ENCODE data around the gene PDE4C.

PDE4C gene

GRCh38 chr19:18245297-18245696 is 19.1 kb upstream of the PDE4C start:
- DNase-seq (ENCODE audit: low read depth): no peak
- no peak overlapping the region for H3K4me3 ChIP-seq (ENCODE audit: control insufficient read depth, low read depth, low read length)
- TF ChIP-seq CTCF (conservative IDR thresholded peaks at IDR 0.05; ENCODE audit: control insufficient read depth, insufficient read depth, low read depth, low read length): no peak

DNA sequence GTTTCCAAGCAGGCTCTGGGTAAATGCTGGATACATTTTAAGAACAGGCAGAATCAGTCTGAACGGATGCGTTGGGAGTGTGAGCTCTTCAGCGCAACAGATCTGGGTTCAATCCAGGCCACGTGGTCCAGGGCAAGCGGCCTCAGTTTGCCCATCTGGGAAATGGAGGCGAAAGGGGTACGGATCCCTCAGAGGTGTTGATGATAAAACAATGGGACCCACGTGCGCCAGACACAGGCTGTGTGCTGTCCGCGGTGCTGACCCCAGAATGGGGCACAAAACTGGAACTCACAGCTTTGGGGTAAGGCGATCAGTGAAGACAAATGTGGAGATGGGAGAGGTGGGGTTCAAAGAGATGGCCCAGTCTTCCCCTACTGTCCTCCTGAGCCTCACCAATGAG is 13.1 kb upstream of the PDE4C start:
- no peak for TF ChIP-seq CTCF (conservative IDR thresholded peaks at IDR 0.05; ENCODE audit: control insufficient read depth, insufficient read depth, low read depth, low read length)
- DNase-seq (ENCODE audit: low read depth): no peak
- H3K4me3 ChIP-seq (ENCODE audit: control insufficient read depth, low read depth, low read length): no peak overlapping the region

DNA sequence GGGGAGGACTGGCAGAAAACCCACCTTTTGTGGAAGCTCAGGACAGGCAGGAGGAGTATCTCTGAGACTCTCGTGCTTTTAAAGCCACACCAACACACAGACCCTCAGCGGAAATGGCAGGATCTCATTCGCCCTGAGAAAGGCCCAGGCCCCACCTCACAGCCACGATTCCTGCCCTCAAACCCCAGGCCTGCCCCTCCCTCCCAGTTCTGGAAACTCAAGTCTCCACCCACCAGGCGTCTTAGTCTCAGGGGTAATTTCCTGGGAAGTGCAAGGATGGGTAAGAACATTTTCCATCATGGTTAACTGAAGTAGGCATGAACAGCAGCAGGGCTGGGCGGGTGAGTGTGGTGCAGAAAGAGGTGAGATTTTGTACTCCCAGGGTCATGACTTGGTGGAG is 8.0 kb upstream of the PDE4C start:
- no peak for DNase-seq (ENCODE audit: low read depth)
- no peak for TF ChIP-seq CTCF (conservative IDR thresholded peaks at IDR 0.05; ENCODE audit: control insufficient read depth, insufficient read depth, low read depth, low read length)
- no peak overlapping the region for H3K4me3 ChIP-seq (ENCODE audit: control insufficient read depth, low read depth, low read length)

- H3K4me3 ChIP-seq (ENCODE audit: control insufficient read depth, low read depth, low read length): no peak overlapping the region
- DNase-seq (ENCODE audit: low read depth): peak; percentile 25
- no peak for TF ChIP-seq CTCF (conservative IDR thresholded peaks at IDR 0.05; ENCODE audit: control insufficient read depth, insufficient read depth, low read depth, low read length)
These were observed 7.1 kb upstream of the PDE4C start for GRCh38 chr19:18233224-18233825.

- DNase-seq (ENCODE audit: low read depth): no peak
- H3K4me3 ChIP-seq (ENCODE audit: control insufficient read depth, low read depth, low read length): no peak overlapping the region
- TF ChIP-seq CTCF (conservative IDR thresholded peaks at IDR 0.05; ENCODE audit: control insufficient read depth, insufficient read depth, low read depth, low read length): no peak
These were observed 6.4 kb upstream of the PDE4C start for GRCh38 chr19:18232540-18233223.

- no peak for TF ChIP-seq CTCF (conservative IDR thresholded peaks at IDR 0.05; ENCODE audit: control insufficient read depth, insufficient read depth, low read depth, low read length)
- H3K4me3 ChIP-seq (ENCODE audit: control insufficient read depth, low read depth, low read length): no peak overlapping the region
- DNase-seq (ENCODE audit: low read depth): no peak
These were observed 5.5 kb upstream of the PDE4C start for GRCh38 chr19:18231775-18232174.
